ENCODE measurements around the gene TSPAN3.

TSPAN3 gene

DNA sequence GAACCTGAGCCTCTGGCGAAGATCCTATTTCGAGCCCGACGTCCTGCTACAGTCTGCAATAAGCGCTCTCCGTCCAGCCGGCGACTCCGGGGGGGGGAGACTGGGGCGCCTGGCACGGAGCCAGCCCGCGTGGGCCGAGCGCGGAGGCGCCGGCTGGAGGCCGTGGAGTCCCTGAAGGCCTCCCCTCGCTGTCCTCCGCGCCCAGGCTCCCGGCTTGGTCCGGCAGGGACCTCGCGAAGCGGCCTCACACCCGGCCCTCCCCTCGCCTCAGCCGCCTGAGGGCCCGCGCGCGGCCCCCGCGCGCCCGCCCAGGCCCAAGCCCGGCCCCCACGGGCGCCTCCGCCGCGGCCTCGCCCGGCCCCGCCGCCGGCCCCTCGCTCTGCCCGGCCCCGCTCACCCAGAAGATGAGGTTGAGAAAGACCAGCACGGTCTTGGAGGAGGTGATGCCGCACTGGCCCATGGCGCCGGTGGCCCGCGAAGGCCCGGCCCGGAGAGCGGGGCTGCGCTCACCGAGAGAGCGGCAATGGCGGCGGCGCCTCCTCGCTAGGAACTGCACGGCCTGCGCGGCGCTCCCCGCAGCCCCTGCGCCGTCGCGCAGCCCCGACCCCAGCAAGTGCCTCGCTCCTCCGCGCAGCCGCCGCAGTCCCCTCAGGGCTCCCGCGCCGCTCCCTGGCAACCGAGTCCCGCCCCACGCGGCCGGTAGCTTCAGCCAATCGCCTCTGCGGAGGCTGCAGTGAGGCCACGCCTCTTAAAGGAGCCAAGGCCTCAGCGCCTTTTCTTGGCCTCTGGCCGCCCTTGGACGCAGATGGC, at the start of gene TSPAN3:
TSS of gene TSPAN3 (minus strand) at position 615 of the 810 bp plus-strand sequence. CDS start at position 460, 155 bp downstream.
- DNase-seq, result peak; percentile 92

DNA sequence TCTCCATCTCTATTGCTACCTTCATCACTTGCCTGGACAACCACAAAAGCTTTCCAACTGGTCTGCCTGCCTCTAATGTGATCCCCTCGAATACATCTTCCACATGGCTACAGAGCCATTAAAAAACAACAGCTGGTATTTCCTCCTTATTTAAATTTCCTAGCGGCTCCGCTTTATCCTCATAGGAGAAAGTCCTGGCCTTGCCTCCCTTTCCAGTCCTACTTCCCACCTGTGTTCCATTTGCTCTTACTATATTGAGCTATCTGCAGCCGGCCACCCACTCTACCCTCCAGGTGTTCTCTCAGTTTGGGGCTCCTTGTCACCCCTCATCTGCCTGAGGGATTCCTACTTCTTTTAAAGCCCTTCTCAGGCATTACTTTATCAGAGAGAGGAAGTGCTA, 49.7 kb upstream of the TSPAN3 start:
- DNase-seq, result no peak

DNA sequence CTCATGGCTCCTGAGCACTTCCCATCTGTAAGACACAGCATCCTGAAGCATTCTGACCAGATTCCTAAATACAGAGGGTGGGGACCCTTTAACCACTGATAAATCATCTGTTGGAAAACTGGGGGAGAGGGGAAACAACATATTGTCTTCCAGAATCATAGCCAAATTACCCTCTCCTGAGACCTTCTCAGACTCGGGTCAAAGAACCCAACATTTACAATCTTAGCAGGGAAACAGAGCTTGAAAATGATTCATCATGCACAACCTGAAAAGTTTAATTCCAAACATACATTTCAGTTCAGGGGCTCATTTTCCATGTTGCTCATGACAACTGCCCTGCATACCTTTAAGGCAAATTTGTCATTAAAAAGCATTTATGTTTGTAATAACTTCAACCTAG, 48.5 kb upstream of the TSPAN3 start:
- no peak for DNase-seq

DNA sequence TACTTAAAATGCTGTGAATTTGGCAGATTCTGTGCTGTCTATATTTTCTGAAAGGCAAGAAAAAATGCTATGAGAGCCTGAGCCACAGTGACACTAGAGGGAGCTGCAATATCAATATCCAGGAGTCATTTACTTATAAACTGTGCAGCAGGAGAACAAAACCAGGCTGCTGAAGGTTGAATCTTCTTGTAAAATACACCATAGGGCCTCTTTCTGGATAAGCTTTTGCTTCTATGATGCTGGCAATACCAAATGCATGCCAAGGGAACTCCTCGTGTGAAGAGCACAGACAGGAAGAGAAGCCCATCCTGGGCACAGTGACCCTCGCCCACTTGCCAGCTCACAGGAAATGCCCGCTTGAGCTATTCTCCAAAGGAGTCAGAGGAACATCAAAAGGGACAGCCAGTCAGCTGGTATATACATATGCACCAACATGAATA, 48.0 kb upstream of the TSPAN3 start:
- DNase-seq, result peak; percentile 9

DNA sequence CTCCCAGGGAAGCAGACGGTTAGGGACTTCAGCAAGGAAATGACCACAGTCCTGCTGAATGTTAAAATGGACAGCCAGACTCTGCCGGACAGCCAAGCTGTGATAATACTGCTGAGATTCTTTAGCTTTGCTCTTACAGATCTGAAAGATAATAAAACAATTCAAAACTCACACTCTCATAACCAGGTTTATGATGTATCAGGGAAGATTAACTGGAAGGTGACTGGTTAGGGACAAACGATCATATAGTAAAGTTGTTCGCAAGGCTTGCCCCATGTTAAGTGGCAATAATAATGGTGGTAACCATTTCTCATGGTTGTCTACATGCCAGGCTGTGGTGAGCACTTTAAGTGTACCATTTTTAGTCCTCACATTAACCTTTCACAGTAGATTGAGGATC, 44.3 kb upstream of the TSPAN3 start:
- DNase-seq, result no peak

DNA sequence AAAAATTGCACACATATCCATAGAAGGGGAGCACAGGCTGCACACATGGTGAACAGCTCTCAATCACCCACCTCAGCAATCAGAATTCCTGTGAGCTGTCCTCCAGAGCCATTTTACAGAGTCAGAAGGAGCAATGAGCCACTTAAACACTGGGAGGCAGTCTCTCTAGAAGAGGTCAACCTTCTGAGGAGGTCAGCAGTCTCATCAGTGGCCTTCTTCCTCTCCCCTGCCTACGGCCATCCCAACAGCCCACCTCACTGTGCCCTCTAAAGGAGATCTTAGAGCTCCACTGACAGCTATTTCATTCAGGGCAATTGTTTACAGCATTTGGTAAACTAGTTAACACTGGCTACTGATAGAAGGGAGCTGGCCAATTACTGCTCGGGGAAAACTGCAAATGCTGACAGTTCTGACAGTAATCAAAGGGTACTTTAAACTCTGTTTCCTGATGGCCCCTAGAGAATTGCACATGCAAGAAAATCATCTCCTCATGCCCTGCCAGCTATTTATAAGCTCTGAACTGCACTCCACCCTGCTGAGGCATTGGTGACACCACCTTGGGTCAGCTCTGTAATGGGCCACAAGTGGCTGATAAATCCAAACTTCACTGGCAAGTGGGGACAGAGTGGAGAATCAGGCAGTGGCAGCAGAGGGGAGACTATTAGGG, 42.1 kb upstream of the TSPAN3 start:
- DNase-seq, result no peak

DNA sequence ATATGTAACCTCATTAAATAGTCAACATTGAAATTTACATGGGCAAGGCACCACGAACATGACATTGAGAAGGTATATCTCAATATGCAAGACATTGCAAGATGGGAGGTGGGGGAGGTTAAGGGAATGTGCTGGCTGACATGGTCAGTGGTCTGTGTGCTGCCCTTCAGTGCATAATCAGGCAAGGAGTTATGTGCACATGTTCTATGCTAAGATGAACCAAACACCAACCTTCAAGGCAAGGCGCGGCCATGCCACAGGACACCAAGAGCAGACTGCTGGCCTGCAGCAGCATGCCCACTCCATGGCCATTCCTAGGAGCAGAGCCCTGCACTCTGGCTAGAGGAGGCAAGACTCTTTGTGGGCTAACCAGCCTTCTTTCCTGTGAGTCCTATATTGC, 40.9 kb upstream of the TSPAN3 start:
- DNase-seq, result no peak

DNA sequence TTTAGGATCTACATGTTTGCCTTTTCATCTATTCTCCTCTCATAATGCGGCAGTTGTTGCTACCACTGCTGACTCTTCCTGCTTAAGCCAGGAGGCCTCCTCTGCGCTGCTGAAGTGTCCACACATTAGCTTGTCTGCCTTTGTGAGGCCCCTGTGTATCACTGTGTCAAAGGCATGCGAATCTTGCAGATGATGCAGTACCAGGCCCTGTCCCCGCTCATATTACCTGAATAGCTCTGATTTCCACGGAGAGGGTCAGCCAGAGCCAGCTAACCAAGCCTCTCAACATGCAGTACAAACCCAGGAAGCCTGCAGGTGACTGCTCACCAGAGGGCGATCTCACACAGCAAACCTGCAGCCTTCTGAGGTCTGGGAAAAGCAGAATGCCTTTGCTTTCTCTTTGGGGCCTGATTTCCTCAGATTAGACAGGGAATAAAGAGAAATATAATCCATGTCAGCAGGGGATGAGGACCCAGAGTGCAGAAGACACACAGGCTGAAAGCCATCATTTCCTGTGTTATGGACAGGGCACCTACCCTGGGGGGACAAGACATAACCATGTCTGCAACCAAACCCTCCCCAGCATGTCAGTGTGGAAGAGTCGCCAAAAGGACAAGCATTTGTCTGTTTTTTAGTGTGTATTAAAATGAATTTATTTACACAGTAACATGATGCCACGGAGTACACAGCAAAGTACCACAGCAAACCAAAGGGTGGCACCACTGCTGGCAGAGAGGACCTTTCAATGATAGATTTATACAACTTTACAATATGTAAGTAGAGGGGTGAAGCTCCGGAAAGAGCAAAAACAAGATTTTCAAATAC, 36.8 kb upstream of the TSPAN3 start:
- peak; percentile 33 for DNase-seq

DNA sequence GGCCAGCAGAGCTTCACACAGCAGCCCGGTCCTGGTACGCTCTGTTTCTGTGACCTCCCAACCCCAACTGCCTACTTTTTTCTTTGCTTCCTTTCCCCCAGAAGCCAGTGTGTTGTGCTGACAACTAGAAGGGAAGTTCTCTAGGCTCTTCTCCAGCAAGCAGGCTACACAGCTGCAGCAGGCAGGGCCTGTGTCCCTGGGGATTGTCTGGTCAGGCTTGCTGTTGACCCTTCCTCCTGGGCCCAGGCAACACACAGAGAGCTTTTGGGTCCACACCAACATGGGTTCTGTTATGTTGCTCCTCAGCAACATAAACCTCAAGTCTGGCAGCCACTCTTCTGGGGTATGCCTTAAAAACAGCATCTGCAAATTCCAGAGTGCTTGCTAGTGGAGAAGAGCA, 36.2 kb upstream of the TSPAN3 start:
- no peak for DNase-seq

DNA sequence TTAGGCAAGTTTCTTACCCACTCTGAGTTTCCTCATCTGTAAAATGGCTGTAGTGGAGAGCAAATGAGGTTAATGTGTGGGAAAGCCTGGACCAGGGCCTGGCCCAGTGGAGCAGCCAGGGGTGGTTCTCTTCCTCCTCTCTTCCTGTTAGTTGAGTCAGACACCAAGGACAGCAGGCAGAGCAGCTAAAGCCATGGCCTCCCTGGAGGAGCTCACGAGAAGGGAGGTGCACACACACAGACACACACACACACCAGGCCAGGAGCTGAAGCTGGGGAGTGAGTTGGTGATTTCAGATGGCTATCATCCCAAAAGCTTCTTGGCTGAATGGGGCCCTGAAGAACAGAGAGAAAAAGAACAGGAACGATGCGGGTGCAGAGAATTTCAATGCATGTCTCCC, 33.2 kb upstream of the TSPAN3 start:
- no peak for DNase-seq

DNA sequence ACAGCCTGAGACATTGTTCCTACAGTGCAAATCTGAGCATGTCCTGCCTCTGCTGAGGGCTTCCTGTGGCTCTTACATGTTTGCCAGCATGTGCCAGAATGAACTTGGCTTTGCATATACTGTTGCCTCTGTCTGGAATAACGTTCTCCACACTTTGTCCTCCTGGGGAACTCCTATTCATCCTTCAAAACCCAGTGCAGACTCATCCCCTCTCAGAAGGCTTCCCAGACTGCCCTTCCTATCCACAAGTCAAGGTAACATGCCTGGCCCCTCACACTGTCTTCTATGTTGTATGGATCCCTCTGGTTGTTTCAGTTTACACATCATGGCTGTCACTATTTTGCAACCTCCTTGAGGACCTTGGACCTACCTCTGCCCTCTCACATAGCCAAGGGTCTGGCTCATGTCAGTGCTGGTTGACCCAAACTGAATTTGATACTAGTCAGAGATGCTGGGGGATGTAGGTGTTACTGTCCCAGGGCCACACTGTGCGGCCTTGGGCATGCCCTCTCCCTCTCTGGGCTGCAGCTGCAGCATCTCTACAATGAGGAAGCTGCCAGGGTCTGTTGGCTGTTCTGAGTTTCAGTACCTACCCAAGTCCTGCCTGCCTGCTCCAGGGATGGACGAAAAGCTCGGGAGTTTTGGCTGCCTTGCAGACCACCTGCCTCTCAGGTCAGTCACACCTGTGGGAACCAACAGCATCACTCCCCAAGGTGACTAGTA, 29.0 kb upstream of the TSPAN3 start:
- no peak for DNase-seq

DNA sequence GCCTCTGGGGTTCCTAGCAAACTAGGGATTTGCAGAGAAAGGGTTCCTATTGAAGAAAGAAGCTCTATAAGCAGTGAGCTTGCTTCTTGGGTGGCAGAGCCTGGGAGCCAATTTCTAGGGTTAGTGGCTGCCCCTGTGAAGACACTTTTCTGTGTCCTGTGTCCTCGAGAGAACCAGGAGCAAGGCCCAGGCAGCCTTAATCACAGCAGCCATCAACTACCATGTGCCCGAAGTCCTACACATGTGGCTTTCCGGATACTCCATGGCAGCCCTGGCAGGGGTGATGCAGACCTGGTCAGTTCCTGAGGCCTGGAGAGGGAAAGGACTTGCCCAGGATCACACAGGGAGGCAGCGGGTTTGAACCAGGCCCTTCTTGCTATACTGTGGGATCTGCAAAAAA, 27.7 kb upstream of the TSPAN3 start:
- no peak for DNase-seq

DNA sequence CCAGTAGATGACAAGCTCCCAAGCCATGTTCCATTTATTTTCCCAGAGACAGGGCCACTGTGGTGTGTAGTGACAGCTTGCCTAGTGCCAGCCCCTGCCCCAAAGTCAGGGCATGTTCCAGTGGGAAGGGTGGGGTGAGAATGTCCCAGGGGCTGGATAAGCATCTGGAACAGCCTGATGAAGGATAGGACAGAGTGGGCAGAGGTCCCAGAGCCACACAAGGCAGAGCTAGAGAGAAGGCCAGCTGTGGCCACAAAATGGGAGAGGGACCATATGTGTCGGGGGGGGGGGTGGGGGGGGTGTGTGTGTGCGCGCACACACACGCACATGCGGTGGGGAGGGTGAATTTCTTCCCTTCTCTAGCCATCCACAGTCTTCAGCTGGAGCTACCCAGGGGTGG, 27.0 kb upstream of the TSPAN3 start:
- no peak for DNase-seq

DNA sequence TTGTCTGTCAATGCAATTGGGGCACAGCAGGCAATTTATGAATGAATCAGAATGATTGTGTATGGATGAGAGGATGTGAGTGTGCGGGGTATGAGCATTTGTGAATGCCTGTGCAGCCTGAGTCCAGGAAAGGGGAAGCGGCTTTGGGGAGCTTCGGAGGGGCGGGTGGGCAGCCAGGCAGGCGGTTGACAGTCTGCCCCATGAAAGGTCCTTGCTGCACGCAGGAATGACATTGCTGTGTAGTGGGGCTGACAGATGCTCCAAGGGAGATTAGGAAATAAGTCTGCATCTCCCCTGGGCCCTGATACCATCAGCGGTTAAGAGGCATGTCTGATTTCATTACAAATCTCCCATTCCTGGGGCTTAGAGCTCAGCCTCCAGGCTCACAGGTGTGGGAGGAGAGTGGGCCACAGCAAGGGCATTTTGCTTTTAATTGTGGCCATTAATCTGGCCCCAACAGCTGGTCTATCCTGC, 26.4 kb upstream of the TSPAN3 start:
- DNase-seq, result no peak

DNA sequence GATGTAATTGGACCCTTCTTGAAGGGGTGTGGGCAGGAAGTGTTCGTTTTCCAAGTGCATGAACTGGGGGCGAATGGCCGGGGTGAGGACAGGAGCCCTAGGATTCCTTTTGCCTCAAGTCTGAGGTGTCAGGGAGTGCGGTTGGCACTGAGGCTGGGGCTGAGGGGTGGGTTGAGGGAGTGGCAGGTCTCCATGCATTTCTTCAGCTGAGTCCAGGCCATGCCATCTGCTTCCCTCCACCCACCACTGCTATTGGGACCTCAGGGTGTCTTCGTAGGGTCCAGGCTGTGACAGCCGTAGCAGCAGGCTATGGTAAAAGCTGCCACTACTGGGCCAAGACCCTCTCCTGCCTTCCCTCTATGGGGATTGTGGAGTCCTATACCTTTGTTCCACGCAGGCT, 25.6 kb upstream of the TSPAN3 start:
- no peak for DNase-seq

DNA sequence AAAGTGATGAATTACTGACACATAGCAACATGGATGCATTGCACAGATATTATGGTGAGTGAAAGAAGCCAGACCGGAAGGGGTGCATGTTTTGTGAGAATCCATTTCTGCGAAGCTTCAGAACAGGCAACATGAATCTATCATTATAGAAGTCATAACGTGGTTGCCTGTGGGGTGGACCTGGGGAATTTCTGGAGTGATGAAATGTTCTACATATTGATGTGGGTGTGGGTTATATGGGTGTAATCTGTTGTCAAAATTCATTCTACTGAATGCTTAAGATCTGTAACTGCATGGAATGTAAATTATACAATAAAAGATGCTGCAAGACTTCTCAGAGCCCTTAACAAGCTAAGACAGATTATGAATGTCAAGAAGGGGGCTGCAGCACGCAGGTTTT, 25.2 kb upstream of the TSPAN3 start:
- no peak for DNase-seq

DNA sequence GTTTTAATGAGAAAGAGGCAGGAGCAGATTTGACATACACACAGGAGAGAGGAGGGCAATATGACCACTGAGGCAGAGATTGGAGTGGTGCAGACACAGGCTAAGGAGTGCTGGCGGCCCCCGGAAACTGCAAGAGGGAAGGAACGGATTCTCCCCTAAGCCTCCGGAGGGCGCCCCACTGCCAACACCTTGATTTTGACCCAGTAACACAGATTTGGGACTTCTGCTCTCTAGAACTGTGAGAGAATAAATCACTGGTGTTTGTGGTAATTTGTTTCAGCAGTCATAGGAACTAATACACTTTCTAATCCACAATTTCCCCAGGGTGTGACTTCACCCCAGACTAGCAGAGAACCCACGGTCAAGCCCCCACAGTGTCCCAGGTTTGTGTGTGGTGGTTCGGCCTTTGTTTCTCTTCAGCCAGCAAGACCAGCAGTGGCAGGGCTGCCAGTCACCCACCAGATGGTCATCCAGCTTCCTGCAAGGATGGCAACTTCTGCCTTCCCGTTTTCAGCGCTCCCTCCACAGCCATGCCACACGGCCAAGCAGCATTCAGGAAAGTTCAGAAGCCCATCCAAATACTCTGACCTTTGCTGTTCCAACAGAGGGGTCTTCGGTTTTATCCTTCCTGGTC, 23.6 kb upstream of the TSPAN3 start:
- DNase-seq, result no peak

DNA sequence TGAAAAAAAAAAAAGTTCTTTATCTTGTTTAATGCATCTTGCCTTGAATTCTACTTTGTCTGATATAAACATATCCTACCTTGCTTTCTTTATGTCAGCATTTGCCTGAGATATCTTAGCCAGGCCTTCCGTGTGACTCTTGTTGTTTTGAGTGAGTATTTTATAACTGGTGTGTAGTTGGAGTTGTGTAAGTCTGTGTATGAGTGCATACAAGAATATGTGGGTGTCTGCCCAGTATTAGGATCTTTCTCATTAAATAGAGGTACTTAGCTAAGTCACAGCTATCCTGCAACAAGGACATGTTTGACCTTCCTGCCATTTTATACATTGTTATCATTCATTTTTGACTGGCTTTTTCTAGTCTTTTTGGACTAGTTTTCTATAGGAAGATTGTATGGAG, 22.5 kb upstream of the TSPAN3 start:
- no peak for DNase-seq

DNA sequence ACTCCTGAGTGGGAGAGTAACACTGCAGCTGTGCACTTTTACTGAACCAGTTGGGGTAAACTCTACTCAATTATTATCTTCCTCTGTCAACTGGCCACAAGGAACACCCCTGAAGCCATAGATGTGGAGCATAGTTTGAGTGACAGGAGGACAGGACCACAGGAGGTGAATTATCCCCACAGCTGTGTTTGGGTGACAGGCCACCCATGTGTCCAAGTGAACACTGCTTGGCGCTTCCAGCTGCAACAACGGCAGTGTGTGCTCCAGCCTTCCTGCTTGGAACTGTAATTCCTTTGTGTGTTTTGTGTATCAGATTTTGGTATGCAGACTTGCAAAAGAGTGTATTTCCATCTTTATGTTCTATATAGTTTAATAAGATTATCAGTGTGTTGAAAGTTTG, 20.2 kb upstream of the TSPAN3 start:
- no peak for DNase-seq

DNA sequence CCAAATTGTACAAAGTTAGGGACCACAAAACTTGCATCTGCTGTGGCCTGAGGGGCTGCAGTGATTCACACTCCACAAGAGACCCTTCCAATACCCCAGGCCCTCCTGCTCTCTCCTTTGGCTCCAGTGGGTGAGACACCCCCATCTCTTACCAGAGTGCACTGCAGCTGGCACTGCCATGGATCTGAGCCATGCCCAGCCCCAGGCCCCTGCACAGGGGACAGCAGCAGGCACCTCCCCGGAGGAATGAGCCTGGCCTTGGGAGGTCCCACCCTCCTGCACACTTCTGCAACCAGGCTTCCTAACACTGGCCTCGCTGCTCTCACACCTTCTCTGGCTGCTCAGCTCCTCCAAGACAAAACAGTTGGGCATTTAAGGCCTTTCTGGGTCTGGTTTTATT, 16.3 kb upstream of the TSPAN3 start:
- no peak for DNase-seq

DNA sequence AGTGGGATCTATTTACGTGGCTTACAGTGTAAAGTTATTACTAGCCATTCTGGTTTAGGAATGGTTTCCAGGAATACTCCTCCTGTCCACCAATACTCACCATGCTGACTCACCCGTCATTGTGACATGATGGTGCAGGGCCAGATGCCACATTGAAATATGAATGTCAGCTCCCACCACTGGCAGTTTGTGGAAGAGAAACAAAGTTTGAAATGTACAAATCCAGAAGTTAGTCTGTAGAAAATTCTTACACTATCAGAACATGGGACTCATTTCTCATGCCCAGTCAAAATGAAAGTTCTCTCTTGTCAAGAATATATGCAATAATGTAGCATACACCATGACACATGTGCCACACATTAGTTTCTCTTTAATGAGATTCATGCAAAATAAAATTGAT, 14.4 kb upstream of the TSPAN3 start:
- peak; percentile 12 for DNase-seq

DNA sequence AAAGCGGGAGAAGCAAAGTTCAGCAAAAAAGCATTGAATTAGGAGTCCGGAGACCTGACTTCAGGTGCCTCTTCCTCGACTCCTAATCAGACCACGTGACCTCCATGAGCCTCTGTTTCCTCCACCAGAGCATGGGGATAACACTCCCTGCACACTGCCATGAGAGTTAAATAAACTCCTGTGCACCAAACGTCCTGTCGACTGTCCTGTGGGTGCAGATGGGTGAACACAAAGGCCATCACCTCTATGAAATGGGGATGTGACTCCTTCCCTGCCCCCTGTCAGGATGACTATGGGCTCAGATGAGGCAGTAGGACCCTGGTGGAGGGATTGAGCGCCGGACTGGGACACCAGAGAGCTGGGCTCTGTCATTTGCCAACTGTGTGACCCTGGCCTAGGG, 13.5 kb upstream of the TSPAN3 start:
- DNase-seq, result no peak
